GM21619 (cell line): Measurements from ENCODE around the gene SLC45A3.
"Not testable (repeated sequence)": the region's sequence is repeated elsewhere in the genome, so short reads cannot be mapped to it uniquely, and the experiment has no call there.

Source experiments
- ATAC-seq: cut with Tn5 transposase; IDR thresholded peaks from one replicate; pipeline ENCODE4 v1.9.1; 2021; ENCODE audit not compliant: unreplicated experiment

The SLC45A3 gene

GRCh38 chr1:205680073-205680851 is at the start of gene SLC45A3:
Gene SLC45A3 (minus strand): TSS chr1:205680509. CDS start chr1:205664656, 15,853 bp downstream.
- no peak for ATAC-seq

- ATAC-seq, result no peak
Observed at GRCh38 chr1:205726619-205727125, 46.4 kb upstream of the SLC45A3 start.

GRCh38 chr1:205725514-205725913 is 45.2 kb upstream of the SLC45A3 start:
- no peak for ATAC-seq

GRCh38 chr1:205720740-205721139 is 40.4 kb upstream of the SLC45A3 start:
- ATAC-seq, result not testable (repeated sequence)

- no peak for ATAC-seq
Observed at GRCh38 chr1:205719762-205720161, 39.5 kb upstream of the SLC45A3 start.

- ATAC-seq, result no peak
Observed at GRCh38 chr1:205719015-205719414, 38.7 kb upstream of the SLC45A3 start.

- ATAC-seq, result no peak
Observed at GRCh38 chr1:205716371-205717132, 36.2 kb upstream of the SLC45A3 start.

- ATAC-seq, result no peak
Observed at GRCh38 chr1:205715628-205716027, 35.3 kb upstream of the SLC45A3 start.

GRCh38 chr1:205714906-205715246 is 34.6 kb upstream of the SLC45A3 start:
- no peak for ATAC-seq

GRCh38 chr1:205714190-205714905 is 34.0 kb upstream of the SLC45A3 start:
- ATAC-seq, result no peak

- no peak for ATAC-seq
Observed at GRCh38 chr1:205711105-205712048, 31.1 kb upstream of the SLC45A3 start.

- ATAC-seq, result no peak
Observed at GRCh38 chr1:205710201-205711062, 30.1 kb upstream of the SLC45A3 start.

- no peak for ATAC-seq
Observed at GRCh38 chr1:205709640-205710039, 29.3 kb upstream of the SLC45A3 start.

GRCh38 chr1:205709059-205709398 is 28.7 kb upstream of the SLC45A3 start:
- ATAC-seq, result no peak

- ATAC-seq, result no peak
Observed at GRCh38 chr1:205706601-205707502, 26.5 kb upstream of the SLC45A3 start.

- ATAC-seq, result no peak
Observed at GRCh38 chr1:205704903-205705302, 24.6 kb upstream of the SLC45A3 start.

GRCh38 chr1:205703072-205703471 is 22.8 kb upstream of the SLC45A3 start:
- no peak for ATAC-seq

GRCh38 chr1:205701891-205702290 is 21.6 kb upstream of the SLC45A3 start:
- no peak for ATAC-seq

- no peak for ATAC-seq
Observed at GRCh38 chr1:205701420-205701819, 21.1 kb upstream of the SLC45A3 start.
